H1 (cell line): ENCODE data around the gene PAK6. TPM values are rescaled to one million over a fixed set of nuclear protein-coding genes. Genes with fewer than 3 reads are reported as not detected.

Source experiments
- CTCF ChIA-PET: fragments of 300-600 bp; sonication (Branson Sonifier 250); formaldehyde crosslinking; loops from one replicate; lab custom pipeline; 2021; ENCODE audit not compliant: partially characterized antibody; lab: Charles Lee
- POLR2A ChIA-PET: fragments of 300-600 bp; sonication (Branson Sonifier 250); formaldehyde crosslinking; loops from one replicate; lab custom pipeline; 2021; ENCODE audit warnings: inconsistent platforms; ENCODE audit not compliant: partially characterized antibody; lab: Charles Lee
- DNase-seq, 2 experiments: peaks; one replicate each; pipeline versions ENCODE4 v3.0.0 to v3.0.0-alpha.2; 2010 to 2022; ENCODE audit warnings: low spot score in 2 of 2, low read depth in 1 of 2, mixed read lengths in 1 of 2
- FAIRE-seq: peaks from 2 replicates; lab custom pipeline; 2011; peaks lifted over from hg19 to GRCh38; lab: Jason Lieb, UNC
- H2AFZ ChIP-seq: 2 replicates; pipeline ENCODE4 v1.8.1; 2012; ENCODE audit warnings: low read length, inconsistent platforms
- H2AK5ac ChIP-seq: 2 replicates; pipeline ENCODE4 v1.6.1; 2013; ENCODE audit warnings: low read depth, low read length
- H2BK120ac ChIP-seq: replicated peaks from 2 replicates; pipeline ENCODE3; 2013; ENCODE audit warnings: low read depth, low read length, inconsistent platforms
- H2BK12ac ChIP-seq: 2 replicates; pipeline ENCODE4 v1.6.1; 2013; ENCODE audit warnings: low read depth, low read length
- H2BK15ac ChIP-seq: 2 replicates; pipeline ENCODE4 v1.6.1; 2013; ENCODE audit warnings: low read length
- H2BK20ac ChIP-seq: 2 replicates; pipeline ENCODE4 v1.6.1; 2013; ENCODE audit warnings: low read length
- H2BK5ac ChIP-seq: 2 replicates; pipeline ENCODE4 v1.6.1; 2013; ENCODE audit warnings: low read depth, low read length
- H3K14ac ChIP-seq: 2 replicates; pipeline ENCODE4 v1.6.1; 2013; ENCODE audit warnings: inconsistent platforms; ENCODE audit not compliant: insufficient read length
- H3K18ac ChIP-seq: 2 replicates; pipeline ENCODE4 v1.6.1; 2013; ENCODE audit warnings: low read length; ENCODE audit errors: extremely low read depth
- H3K23ac ChIP-seq: 2 replicates; pipeline ENCODE4 v1.6.1; 2013; ENCODE audit warnings: inconsistent platforms; ENCODE audit not compliant: insufficient read length
- H3K23me2 ChIP-seq: 2 replicates; pipeline ENCODE4 v1.6.1; 2013; ENCODE audit warnings: low read depth, low read length
- H3K27ac ChIP-seq: 2 replicates; pipeline ENCODE4 v1.6.1; 2011; ENCODE audit warnings: low read depth, low read length, inconsistent platforms
- H3K27me3 ChIP-seq, 4 experiments: replicated peaks in 1 of 4; 1 replicate in 1 of 4; 2 replicates in 3 of 4; pipeline versions ENCODE4 v1.6.1 to v1.8.1; 2011 to 2013; ENCODE audit warnings: low read length in 3 of 4, mild to moderate bottlenecking in 3 of 4, inconsistent platforms in 2 of 4, mixed read lengths in 2 of 4, moderate library complexity in 1 of 4; ENCODE audit not compliant: control insufficient read depth in 3 of 4, insufficient read depth in 3 of 4; ENCODE audit errors: extremely low read depth in 1 of 4
- H3K36me3 ChIP-seq, 4 experiments: 2 replicates each; pipeline versions ENCODE4 v1.6.1 to v1.8.1; 2011 to 2013; ENCODE audit warnings: mild to moderate bottlenecking in 4 of 4, low read length in 3 of 4, moderate library complexity in 2 of 4, control low read depth in 1 of 4, inconsistent platforms in 1 of 4; ENCODE audit not compliant: insufficient read depth in 4 of 4, control insufficient read depth in 2 of 4
- H3K4ac ChIP-seq: replicated peaks from 2 replicates; pipeline ENCODE3; 2013; ENCODE audit warnings: low read length, low read depth, mixed read lengths, inconsistent platforms; ENCODE audit not compliant: insufficient read length
- H3K4me1 ChIP-seq, 4 experiments: replicated peaks in 1 of 4; 1 replicate in 1 of 4; 2 replicates in 3 of 4; pipeline versions ENCODE4 v1.6.1 to v1.8.1; 2011 to 2013; ENCODE audit warnings: low read length in 3 of 4, inconsistent platforms in 2 of 4, mixed read lengths in 1 of 4; ENCODE audit not compliant: insufficient read depth in 4 of 4, control insufficient read depth in 3 of 4
- H3K4me2 ChIP-seq, 2 experiments: 2 replicates each; pipeline versions ENCODE4 v1.6.1 to v1.8.1; 2011 to 2013; ENCODE audit warnings: low read depth in 2 of 2, low read length in 2 of 2, control low read depth in 1 of 2, inconsistent platforms in 1 of 2, mild to moderate bottlenecking in 1 of 2; ENCODE audit not compliant: insufficient read depth in 1 of 2
- H3K4me3 ChIP-seq, 4 experiments: fragments of 200-600, 300-600 bp in 1 of 4; sonication (generic), shearing (Covaris generic), sonication (Bioruptor Twin) in 1 of 4; 2 replicates each; pipeline versions ENCODE4 v1.5.1 to v1.8.1; 2011 to 2016; ENCODE audit warnings: low read length in 4 of 4, low read depth in 3 of 4, control low read depth in 2 of 4, inconsistent platforms in 2 of 4, mild to moderate bottlenecking in 2 of 4, mixed read lengths in 1 of 4, moderate library complexity in 1 of 4; ENCODE audit not compliant: insufficient read depth in 2 of 4; ENCODE audit errors: extremely low read depth in 1 of 4
- H3K56ac ChIP-seq: replicated peaks from 2 replicates; pipeline ENCODE3; 2013; ENCODE audit warnings: low read depth, mild to moderate bottlenecking, mixed read lengths, low read length, inconsistent platforms; ENCODE audit not compliant: insufficient read length
- H3K79me1 ChIP-seq: 2 replicates; pipeline ENCODE4 v1.6.1; 2013; ENCODE audit warnings: low read depth, low read length, control low read depth
- H3K79me2 ChIP-seq, 2 experiments: 2 replicates each; pipeline versions ENCODE4 v1.6.1 to v1.8.1; 2012 to 2013; ENCODE audit warnings: low read length in 2 of 2, mild to moderate bottlenecking in 2 of 2, inconsistent platforms in 1 of 2; ENCODE audit not compliant: insufficient read depth in 2 of 2, control insufficient read depth in 1 of 2
- H3K9ac ChIP-seq, 4 experiments: replicated peaks in 1 of 4; 1 replicate in 1 of 4; 2 replicates in 3 of 4; pipeline versions ENCODE4 v1.6.1 to v1.8.1; 2011 to 2013; ENCODE audit warnings: low read depth in 3 of 4, low read length in 3 of 4, control low read depth in 2 of 4, mild to moderate bottlenecking in 2 of 4, moderate library complexity in 2 of 4, inconsistent platforms in 1 of 4; ENCODE audit errors: extremely low read depth in 1 of 4
- H3K9me3 ChIP-seq, 2 experiments: 2 replicates each; pipeline versions ENCODE4 v1.6.1 to v1.8.1; 2012 to 2013; ENCODE audit warnings: mild to moderate bottlenecking in 2 of 2, moderate library complexity in 2 of 2, control low read depth in 1 of 2, inconsistent platforms in 1 of 2, low read depth in 1 of 2, low read length in 1 of 2, mixed read lengths in 1 of 2; ENCODE audit not compliant: insufficient read depth in 2 of 2
- H4K20me1 ChIP-seq, 2 experiments: replicated peaks in 1 of 2; 2 replicates each; pipeline versions ENCODE3 to v1.8.1; 2011 to 2013; ENCODE audit warnings: inconsistent platforms in 2 of 2, low read length in 2 of 2, mild to moderate bottlenecking in 1 of 2; ENCODE audit not compliant: insufficient read depth in 2 of 2, control insufficient read depth in 1 of 2
- H4K5ac ChIP-seq: 2 replicates; pipeline ENCODE4 v1.6.1; 2013; ENCODE audit warnings: low read length, low read depth, mixed read lengths, inconsistent platforms; ENCODE audit not compliant: insufficient read length
- H4K8ac ChIP-seq: 2 replicates; pipeline ENCODE4 v1.8.0; 2013; ENCODE audit warnings: mild to moderate bottlenecking, moderate library complexity, low read length, inconsistent platforms; ENCODE audit not compliant: insufficient read depth; ENCODE audit errors: extremely low read depth
- H4K91ac ChIP-seq: replicated peaks from 2 replicates; pipeline ENCODE3; 2013; ENCODE audit warnings: low read length, mixed read lengths, inconsistent platforms; ENCODE audit not compliant: insufficient read length
- ATF3 ChIP-seq: IDR thresholded peaks from 2 replicates; pipeline ENCODE4 v1.6.1; 2011; ENCODE audit warnings: low read depth, mild to moderate bottlenecking, low read length; ENCODE audit not compliant: insufficient read depth
- CBX5 ChIP-seq: fragments of 300-800, 300-1000 bp; sonication (generic); IDR thresholded peaks from 2 replicates; pipeline ENCODE4 v1.7.1; 2016; ENCODE audit warnings: antibody characterized with exemption, low read length, low read depth
- CBX8 ChIP-seq: fragments of 300-800, 300-1000 bp; sonication (generic); IDR thresholded peaks from 2 replicates; pipeline ENCODE4 v1.7.1; 2016; ENCODE audit warnings: low read depth, low read length, borderline replicate concordance
- E2F6 ChIP-seq: IDR thresholded peaks from 2 replicates; pipeline ENCODE4 v1.6.1; 2012; ENCODE audit warnings: inconsistent platforms
- FOSL1 ChIP-seq: IDR thresholded peaks from 2 replicates; pipeline ENCODE4 v1.6.1; 2011; ENCODE audit warnings: mild to moderate bottlenecking, low read depth, low read length, moderate library complexity; ENCODE audit not compliant: insufficient read depth
- HDAC6 ChIP-seq: IDR thresholded peaks from one replicate; pipeline ENCODE4 v1.7.1; 2012; ENCODE audit warnings: low read depth, mild to moderate bottlenecking, inconsistent platforms, low read length, moderate library complexity
- KDM5A ChIP-seq: fragments of 200-600 bp; IDR thresholded peaks from 2 replicates; pipeline ENCODE4 v1.7.1; 2012; ENCODE audit warnings: mild to moderate bottlenecking, low read length, inconsistent platforms, mixed read lengths
- NANOG ChIP-seq: IDR thresholded peaks from 2 replicates; pipeline ENCODE4 v1.6.1; 2011; ENCODE audit warnings: low read length, low read depth, mild to moderate bottlenecking, inconsistent platforms; ENCODE audit not compliant: insufficient read depth, poor library complexity, severe bottlenecking
- POLR2AphosphoS5 ChIP-seq: IDR thresholded peaks from 2 replicates; pipeline ENCODE4 v1.6.1; 2011; ENCODE audit warnings: low read depth, low read length
- SUZ12 ChIP-seq: fragments of 200-600 bp; sonication (generic); IDR thresholded peaks from 2 replicates; pipeline ENCODE4 v1.6.1; 2012; ENCODE audit warnings: mild to moderate bottlenecking, inconsistent platforms, low read length, moderate library complexity, mixed read lengths
- WGBS, 2 experiments: shearing (Covaris generic) in 1 of 2; methylation state at CpG; one replicate each; pipeline versions ENCODE4 v1.1.6 to v1.1.7; 2013 to 2015; ENCODE audit warnings: low lambda C conversion rate in 2 of 2, mixed read lengths in 2 of 2, inconsistent platforms in 1 of 2, low coverage in 1 of 2, missing lambda C conversion rate in 1 of 2; ENCODE audit not compliant: insufficient replicate concordance in 2 of 2, insufficient coverage in 1 of 2, insufficient read length in 1 of 2; ENCODE audit errors: extremely low coverage in 1 of 2, missing lambda C conversion rate in 1 of 2; 5-methylcytosine and 5-hydroxymethylcytosine counted together
- polyA plus RNA-seq, 7 experiments: library from polyadenylated mRNA; depleted of rRNA in 3 of 7; stranded (reverse) in 5 of 7; unstranded in 2 of 7; fragments of >200 nt in 5 of 7; fragments of 200-250 nt in 2 of 7; gene quantifications; 1 replicate in 5 of 7; 2 replicates in 1 of 7; 4 replicates in 1 of 7; pipeline versions ENCODE4 v1.2.1 to v1.2.3, GENCODE V29; 2011 to 2013; ENCODE audit warnings: missing spikeins in 2 of 7, mixed read lengths in 2 of 7
- total RNA-seq: library from RNA; stranded (reverse); fragmentation: NEBNext Ultra II Directional; extraction: Animal tissue kit (Norgen Biotek cat#: 25700); gene quantifications from 2 replicates; pipeline ENCODE4 v1.2.1, GENCODE V29; 2021

The PAK6 gene
- total and polyA plus RNA-seq, 2 of the 8 experiments (the other 6 are each of a cell fraction or from before 2014, with no cell fraction given): 6.9 to 9.4 TPM

GRCh38 chr15:40283615-40284300, 44.9 kb downstream of the PAK6 start:
- Histone ChIP-seq H3K4me2 (peak overlapping the region; percentile 78 to 97), H2AK5ac (no peak overlapping the region), H4K20me1 (no peaks in the 10 kb centered on the region), H4K8ac (no peak overlapping the region), H2BK120ac (no peak overlapping the region), H3K79me1 (no peaks in the 10 kb centered on the region; the same call in 1 of the 2 replicates), H3K23me2 (peaks cover 22% of the 10 kb centered on the region; the same call in 1 of the 2 replicates), H3K79me2 (no peaks in the 10 kb centered on the region), H2BK20ac (peak overlapping the region; percentile 48; the same call in 1 of the 2 replicates), H2BK15ac (no peak overlapping the region), H3K23ac (no peak overlapping the region), H4K5ac (no peak overlapping the region), H3K4me1 (peaks cover 17 to 47% (median 34%) of the 10 kb centered on the region in 4 experiments), H3K27ac (no peak overlapping the region), H2BK5ac (no peak overlapping the region), H3K14ac (no peak overlapping the region), H4K91ac (no peak overlapping the region), H3K9ac (no peak overlapping the region), H2BK12ac (peak overlapping the region; percentile 90; the same call in 1 of the 2 replicates), H3K56ac (no peak overlapping the region), H3K36me3 (peaks cover 0 to 15% (median 0%) of the 10 kb centered on the region in 4 experiments; a peak in 1 of 8 replicates), H3K27me3 (peaks cover 40 to 67% (median 54%) of the 10 kb centered on the region in 4 experiments), H3K9me3 (no peaks in the 10 kb centered on the region), H2AFZ (peak overlapping the region; percentile 49; the same call in 1 of the 2 replicates), H3K18ac (no peak overlapping the region; the same call in 1 of the 2 replicates), H3K4ac (no peak overlapping the region), H3K4me3 (peak overlapping the region; percentile 15 to 61 (median 19); a peak in 6 of 8 replicates)
- POLR2A ChIA-PET: interaction anchor here (0.9 to 3.5 kb wide), 8 partner anchors 10 to 41 kb away, joined by 3 to 16 read pairs (median 4); partner anchors contain the start of gene PLCB2
- DNase-seq: no peak
- CTCF ChIA-PET: interaction anchor here (0.6 to 16.2 kb wide), 11 partner anchors 9 to 559 kb away, joined by 3 to 518 read pairs (median 4); partner anchors contain the start of genes CCDC9B, INAFM2 and PLCB2
- WGBS, 2 experiments: 14% methylated on average over 31 of the region's 33 CpGs; no CpG with 5 or more reads in 1 of the 2 experiments
- FAIRE-seq: no peak
- TF ChIP-seq POLR2AphosphoS5: no peak
- no peak for TF ChIP-seq ATF3
- TF ChIP-seq KDM5A: no peak
- peak; percentile 58; the same call in 1 of the 2 replicates for TF ChIP-seq FOSL1
- no peak for TF ChIP-seq CBX5
- TF ChIP-seq SUZ12: peak; percentile 68; the same call in 1 of the 2 replicates
- TF ChIP-seq CBX8: no peak
- TF ChIP-seq NANOG: no peak
- TF ChIP-seq HDAC6: no peak
- peak; percentile 54 for TF ChIP-seq E2F6
